Renal cortex interstitium (tissue), 11 donors: ENCODE results near the gene USF3. TPM values are rescaled to one million over a fixed set of nuclear protein-coding genes. Genes with fewer than 3 reads are reported as not detected.

Experiments used
- DNase-seq, 11 donors: peaks; one replicate each; pipeline ENCODE4 v3.0.0-alpha.2; 2013; ENCODE audit warnings: low read depth in 9 of 11, low spot score in 4 of 11; ENCODE audit errors: extremely low read depth in 1 of 11
- polyA plus RNA-seq, 3 donors: library from polyadenylated mRNA; unstranded; fragments of 120-200 nt; gene quantifications; one replicate each; pipeline ENCODE4 v1.2.1, GENCODE V29; 2013; ENCODE audit not compliant: insufficient read length in 3 of 3

The USF3 gene
- polyA plus RNA-seq, 3 donors = 18.4 to 22.1 (median 20.4) TPM

DNA sequence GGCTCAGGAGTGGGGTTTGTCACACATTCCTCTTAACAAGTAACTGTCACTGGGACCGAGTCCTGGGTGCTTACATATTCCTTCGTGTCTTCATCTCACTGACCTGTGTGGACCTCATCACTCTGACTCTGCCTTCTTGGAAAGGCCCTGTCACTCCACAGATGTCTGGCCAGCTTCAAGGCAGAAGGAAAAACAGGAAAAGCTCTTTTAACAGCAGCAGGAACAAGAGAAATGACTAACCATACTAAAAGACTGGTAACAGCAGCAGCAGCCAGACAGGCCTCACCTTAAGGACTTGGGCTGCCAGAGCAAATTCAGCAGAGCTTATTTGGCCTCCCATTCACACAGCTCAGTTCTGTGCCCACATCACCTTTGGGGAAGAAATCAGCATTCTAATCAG is 68.1 kb downstream of the USF3 start:
- DNase-seq = no peak

DNA sequence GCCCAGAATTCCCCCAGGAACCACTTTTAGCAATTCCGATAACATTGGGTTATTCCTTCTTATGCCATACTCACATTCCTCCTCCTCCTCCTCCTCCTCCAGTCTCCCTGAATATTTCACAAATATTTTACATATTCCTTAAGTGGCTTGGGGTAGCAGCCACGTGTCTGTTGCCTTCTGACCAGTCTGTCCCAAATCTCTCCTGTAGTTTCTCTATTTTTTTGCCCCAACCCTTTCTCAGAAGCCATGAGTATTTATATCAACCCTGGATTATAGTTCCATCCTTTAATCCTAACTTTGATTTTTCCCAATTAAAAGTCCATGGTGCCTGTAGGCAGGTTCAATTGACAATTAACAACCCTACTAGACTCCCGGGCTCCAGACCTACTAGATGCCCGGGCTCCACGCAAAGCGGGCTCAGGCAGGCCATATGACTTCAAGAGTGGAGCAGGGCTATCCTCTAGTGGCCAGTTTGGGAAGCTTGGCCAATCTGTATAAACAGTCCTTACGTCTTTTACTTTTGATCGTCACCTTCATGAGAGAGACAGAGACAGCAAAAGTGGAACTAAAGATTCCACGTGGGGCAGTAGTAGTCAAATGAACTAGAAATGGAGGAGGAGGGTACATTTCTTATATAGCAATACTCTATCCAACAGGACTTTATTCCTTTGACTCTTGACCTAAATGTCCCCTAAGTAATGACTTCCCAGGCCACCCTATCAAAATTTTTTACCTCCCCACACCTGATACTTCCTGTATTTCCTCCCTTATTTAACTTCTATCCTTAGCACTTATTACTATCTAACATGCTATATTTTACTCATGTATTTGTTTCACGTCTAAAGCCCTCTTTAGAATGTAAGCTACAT is 69.7 kb downstream of the USF3 start:
- DNase-seq = peak in 6 of 11 donors; percentile 25 to 43 (median 37)

DNA sequence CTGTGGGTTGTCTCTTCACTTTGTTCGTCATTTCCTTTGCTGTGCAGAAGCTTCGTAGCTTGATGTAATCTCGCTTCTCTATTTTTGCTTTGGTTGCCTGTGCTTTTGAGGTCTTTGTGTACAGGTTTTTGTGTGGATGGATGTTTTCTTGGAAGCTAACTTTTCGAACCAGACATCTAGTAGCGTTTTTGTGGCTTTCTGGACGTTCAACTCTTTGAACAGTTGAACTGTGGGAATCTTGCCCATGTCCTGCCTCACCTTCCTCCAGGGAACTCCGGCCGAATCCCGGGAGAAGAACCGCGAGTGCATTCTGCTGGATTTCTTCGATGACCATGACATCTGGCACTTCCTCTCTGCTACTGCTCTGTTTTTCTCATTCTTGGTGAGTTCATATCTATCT is 70.6 kb downstream of the USF3 start:
- no peak for DNase-seq

DNA sequence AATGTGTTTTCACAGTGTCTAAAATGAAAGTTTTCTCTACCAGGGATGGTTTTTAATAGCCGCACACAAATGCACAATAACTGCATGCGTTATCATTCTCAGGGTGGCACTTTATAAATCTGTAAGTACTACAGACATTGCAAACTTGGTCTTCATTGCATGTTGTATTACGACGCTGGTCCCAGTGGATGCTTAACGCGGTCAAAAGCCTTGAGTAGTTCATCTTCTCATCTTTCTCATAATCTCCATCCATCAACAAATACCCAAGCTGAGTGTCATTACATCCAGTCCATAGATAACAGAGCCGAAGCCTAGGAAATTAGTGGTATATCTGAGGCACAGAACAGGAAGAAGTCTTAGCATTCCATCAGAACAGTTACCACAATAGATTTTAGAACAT is 72.6 kb downstream of the USF3 start:
- no peak for DNase-seq

DNA sequence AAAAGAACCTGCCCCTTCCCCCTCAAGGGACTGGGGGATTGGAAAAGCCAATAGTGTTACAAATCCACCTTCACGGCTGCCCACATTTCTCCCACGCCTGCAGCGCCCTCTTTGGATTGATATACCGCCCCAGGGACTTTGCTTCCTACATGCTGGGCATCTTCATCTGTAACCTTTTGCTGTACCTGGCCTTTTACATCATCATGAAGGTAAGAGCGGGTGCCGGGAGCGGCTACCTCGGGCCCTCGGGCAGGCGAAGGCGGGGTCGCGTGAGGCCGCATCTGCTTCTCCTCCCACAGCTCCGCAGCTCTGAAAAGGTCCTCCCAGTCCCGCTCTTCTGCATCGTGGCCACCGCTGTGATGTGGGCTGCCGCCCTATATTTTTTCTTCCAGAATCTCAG is 73.1 kb downstream of the USF3 start:
- DNase-seq = no peak

DNA sequence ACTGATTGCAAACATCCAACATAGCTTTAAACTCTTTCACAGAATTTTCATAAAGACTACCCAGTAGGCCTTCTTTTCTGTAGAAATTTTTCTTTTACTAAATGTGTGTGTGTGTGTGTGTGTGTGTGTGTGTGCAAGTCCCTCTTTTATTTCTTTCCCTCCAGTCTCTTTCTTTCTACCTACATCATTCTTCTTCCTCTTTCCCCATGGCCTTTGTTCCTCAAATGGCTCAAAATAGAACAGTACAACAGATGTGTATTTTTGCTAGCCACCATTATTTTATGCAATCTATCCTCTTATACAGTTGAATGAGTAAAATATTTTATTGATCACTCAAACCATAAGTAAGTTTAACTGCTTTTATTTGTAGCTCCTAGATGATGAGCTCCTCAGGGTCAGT is 76.4 kb downstream of the USF3 start:
- DNase-seq = no peak

DNA sequence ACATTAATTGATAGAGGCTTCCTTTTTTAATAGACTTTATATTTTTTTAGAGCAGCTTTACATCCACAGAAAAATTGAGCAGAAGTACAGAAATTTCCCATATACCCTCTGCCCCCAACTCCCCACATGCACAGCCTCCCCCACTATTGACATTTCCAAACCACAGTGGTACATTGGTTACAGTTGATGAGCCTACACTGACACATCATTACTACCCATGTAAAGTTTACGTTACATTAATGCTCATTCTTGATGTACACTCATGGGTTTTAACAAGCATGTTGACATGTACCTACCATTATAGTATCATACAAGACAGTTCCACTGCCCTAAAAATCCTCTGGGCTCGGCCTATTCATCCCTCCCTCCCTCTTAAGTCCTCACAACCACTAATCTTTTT is 78.7 kb downstream of the USF3 start:
- no peak for DNase-seq

DNA sequence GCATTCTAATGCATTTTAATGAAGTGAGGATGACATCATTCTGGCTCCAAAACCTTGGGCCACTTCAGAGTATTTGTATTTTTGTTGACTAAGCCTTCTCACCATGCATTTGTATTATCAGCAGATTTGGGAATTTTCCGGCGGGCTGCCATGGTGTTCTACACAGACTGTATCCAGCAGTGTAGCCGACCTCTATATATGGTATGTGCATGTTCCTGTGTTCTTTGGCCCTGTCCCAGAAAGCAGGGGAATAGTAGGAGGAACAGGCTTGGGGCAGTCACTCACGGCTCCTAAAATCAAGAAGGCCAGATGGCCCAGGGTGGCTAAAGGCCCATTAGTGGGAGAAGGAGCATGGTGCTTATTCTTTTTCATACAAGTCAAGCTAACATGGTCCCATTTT is 80.5 kb downstream of the USF3 start:
- no peak for DNase-seq

DNA sequence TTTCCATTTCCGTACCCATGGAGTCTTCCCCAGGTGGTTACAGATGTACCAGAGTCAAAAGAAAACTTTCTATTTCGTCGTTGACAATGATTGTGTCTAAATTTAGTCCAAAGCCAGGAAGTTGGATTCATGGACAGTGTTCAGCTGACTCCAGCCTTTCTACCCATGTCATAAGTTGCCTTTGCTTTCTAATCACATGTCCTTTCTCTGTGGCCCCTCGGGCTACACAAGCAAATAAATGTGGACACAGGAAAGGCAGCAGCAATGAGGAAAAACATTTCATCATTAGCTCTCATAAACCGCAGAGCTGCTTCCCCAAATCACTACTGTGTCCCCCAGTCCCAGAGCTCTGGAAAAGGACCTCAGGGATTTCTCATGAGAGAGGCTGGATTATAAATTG is 82.0 kb downstream of the USF3 start:
- no peak for DNase-seq

DNA sequence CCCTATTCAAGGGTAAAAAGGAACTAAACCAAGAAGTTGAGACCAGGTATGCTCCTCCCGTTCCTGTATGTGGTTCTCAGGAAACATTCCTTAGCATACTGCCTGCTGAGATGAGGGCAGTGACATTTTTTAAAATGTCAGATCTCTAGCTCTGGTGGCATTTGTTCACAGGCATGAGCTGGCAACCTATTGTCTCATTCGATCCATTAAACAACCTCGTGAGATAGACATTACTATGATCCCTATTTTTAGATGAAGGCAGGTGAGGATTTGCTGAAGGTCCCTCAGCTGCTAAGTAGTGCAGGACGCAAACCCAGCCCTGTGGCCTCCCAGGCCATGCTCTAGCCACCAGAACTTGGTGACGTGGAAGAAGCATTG is 89.2 kb downstream of the USF3 start:
- DNase-seq = no peak

DNA sequence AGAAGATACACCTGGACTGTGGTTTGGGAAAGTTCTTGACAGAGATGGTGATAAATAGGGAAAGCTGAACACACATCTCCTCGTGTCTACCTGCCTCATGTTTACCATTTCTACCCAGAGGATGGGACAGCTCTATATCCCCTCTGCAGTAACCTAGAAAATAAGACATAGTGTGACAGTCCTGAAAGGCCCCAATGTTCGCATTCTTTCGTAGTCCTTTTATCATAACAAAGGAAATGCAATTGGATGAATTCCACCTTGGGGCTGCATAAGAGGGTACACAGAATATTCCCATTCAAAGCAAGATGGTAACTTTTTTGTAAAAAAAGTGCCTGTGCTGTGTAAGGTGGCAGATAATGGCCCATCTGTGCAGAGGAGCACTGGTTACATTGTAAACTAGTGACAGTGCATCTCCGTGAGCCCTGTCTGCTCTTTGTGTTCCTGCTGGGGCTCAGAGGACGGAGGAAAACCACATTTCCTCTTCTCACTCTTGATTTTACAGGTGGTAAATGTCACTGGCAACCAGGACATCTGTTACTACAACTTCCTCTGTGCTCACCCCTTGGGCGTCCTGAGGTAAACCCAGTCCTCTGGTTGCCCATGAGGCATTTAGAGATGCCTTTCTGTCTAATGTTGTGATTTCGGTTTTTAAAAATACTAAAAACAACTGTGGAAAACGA is 89.8 kb downstream of the USF3 start:
- DNase-seq = no peak

DNA sequence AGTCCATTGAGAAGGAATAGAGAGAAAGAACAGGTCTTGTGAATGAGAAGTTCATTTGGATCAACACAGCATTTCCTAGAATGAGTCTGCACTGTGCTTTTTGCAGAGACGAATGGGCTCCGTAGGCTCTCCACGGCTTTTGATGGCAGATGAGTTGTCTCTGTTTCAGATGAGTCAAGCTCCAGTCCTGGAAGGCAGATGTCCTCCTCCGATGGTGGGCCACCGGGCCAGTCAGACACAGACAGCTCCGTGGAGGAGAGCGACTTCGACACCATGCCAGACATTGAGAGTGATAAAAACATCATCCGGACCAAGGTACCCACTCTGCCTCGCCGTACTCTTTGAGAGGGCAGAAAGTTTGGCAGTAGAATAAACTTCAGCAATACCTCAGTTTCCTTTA is 93.6 kb downstream of the USF3 start:
- no peak for DNase-seq

DNA sequence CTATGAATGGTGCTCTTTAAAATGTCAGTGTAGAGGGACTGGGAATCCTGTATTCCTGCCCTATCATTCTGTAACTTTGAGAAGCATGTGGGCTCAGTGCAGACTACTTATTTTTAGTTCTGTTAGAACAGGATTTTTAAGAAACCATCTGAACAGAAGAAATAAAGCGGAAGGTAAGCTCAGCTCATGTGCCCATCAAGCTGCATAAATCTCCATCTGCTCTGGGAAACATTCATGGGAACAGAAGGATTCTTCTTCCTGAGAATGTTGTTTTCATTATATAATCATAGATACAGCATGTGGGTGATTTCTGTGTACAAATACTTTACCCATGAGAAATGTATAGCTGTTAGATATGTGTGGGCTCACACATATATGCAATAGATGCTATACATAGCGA is 94.2 kb downstream of the USF3 start:
- no peak for DNase-seq

DNA sequence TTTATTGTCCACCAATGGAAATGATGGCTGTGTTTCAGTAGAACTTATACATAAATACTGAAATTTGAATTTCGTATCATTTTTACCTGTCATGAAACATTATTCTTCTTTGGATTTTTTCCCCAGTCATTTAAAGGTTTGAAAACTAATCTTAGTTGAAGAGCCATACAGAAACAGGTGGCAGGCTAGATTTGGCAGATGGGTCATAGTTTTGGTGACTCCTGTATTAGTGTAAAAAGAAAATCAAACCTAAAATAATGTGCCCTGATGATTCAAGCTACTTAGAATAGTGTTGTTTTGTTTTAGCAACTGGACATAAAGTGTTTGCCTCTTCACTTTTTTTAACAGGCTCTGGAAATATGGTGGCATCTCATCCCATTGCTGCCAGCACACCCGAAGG is 95.2 kb downstream of the USF3 start:
- no peak for DNase-seq

DNA sequence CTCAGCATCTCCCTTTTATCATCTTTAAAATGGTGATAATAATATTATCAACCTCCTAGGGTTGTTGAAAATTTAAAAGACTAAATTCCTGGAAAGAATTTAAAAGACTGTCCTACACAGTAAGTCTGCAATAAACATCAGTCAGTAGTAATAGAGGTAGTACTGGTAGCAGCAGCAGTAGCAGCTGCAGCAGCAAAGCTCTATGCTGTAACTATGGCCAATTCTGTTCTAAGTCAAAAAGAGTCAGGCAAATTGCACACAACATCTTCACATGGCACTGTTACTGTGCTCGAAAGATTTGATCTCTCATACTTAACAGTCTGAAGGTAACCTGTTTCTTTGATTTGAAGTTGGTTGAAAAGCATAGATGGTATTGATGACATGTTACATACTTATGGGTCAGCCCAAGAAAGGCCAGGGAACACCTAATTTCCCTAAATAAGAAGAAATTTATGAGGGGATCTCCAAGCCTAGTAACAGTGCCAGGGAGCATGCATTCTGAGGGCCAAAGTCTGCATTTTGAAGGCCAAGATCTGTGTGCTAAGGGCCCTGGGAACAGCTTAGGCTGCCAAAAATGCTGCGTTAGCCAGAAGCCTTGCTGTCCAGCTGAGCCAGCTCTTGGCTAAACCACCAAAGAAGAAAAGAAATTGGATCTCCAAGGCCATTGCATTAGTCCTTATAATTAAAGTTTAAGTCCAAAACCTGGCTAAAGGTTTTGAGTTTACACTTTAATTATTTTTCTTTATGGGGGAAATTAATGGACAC is 95.8 kb downstream of the USF3 start:
- no peak for DNase-seq

Other genes starting within 250 kb of the USF3 start
- gene SPICE1, start 181.5 kb downstream of the USF3 start, polyA plus RNA-seq = 10 to 100 TPM; 21.5 to 28.7 (median 25.0) TPM
- gene SIDT1, start 164.1 kb downstream of the USF3 start, polyA plus RNA-seq = 1 to 10 TPM; 2.4 to 3.9 (median 2.7) TPM
- gene NAA50, start 49.6 kb upstream of the USF3 start, polyA plus RNA-seq = 100 to 1,000 TPM; 132 to 150 (median 141) TPM
- 10 to 100 TPM; 82.2 to 97.0 (median 91.5) TPM for gene ATP6V1A, start 50.4 kb upstream of the USF3 start, polyA plus RNA-seq
- 10 to 100 TPM; 18.8 to 30.6 (median 27.4) TPM for gene GRAMD1C, start 142.1 kb upstream of the USF3 start, polyA plus RNA-seq